Measurements from ENCODE around the gene NUDCD3.

Gene NUDCD3

GRCh38 chr7:44375236-44375699 is 115.2 kb downstream of the NUDCD3 start:
- no peak for TF ChIP-seq ZFX (IDR thresholded peaks at IDR 0.05; ENCODE audit: borderline replicate concordance)
- TF ChIP-seq CTCF (IDR thresholded peaks at IDR 0.05) = peak; percentile 57
- no peak overlapping the region for H3K27ac ChIP-seq

- no peak overlapping the region for H3K27ac ChIP-seq
- TF ChIP-seq ZFX (IDR thresholded peaks at IDR 0.05; ENCODE audit: borderline replicate concordance) (no peak), CTCF (IDR thresholded peaks at IDR 0.05) (no peak)
Observed at GRCh38 chr7:44374007-44374763, 116.3 kb downstream of the NUDCD3 start.

GRCh38 chr7:44373418-44373740 is 117.1 kb downstream of the NUDCD3 start:
- H3K27ac ChIP-seq = no peak overlapping the region
- TF ChIP-seq CTCF (IDR thresholded peaks at IDR 0.05) (no peak), ZFX (IDR thresholded peaks at IDR 0.05; ENCODE audit: borderline replicate concordance) (no peak)

- TF ChIP-seq ZFX (IDR thresholded peaks at IDR 0.05; ENCODE audit: borderline replicate concordance) (no peak), CTCF (IDR thresholded peaks at IDR 0.05) (no peak)
- H3K27ac ChIP-seq = no peak overlapping the region
Observed at GRCh38 chr7:44372560-44373417, 117.7 kb downstream of the NUDCD3 start.

- no peak overlapping the region for H3K27ac ChIP-seq
- TF ChIP-seq CTCF (IDR thresholded peaks at IDR 0.05) = no peak
- TF ChIP-seq ZFX (IDR thresholded peaks at IDR 0.05; ENCODE audit: borderline replicate concordance) = no peak
Observed at GRCh38 chr7:44368885-44369284, 121.6 kb downstream of the NUDCD3 start.

GRCh38 chr7:44368455-44368854 is 122.0 kb downstream of the NUDCD3 start:
- TF ChIP-seq CTCF (IDR thresholded peaks at IDR 0.05) = no peak
- TF ChIP-seq ZFX (IDR thresholded peaks at IDR 0.05; ENCODE audit: borderline replicate concordance) = no peak
- no peak overlapping the region for H3K27ac ChIP-seq
